AG09309 (cell line): ENCODE measurements around the gene RMI2.
A peak's percentile ranks its signal among the peaks of the same experiment; 100 is the strongest.

Experiments
- DNase-seq: peaks from one replicate; pipeline ENCODE4 v3.0.0-alpha.2; 2010; ENCODE audit warnings: low read depth
- H3K4me3 ChIP-seq: 2 replicates; pipeline ENCODE4 v1.5.1; 2011; ENCODE audit warnings: mild to moderate bottlenecking, low read depth, low read length, moderate library complexity; ENCODE audit not compliant: control insufficient read depth
- CTCF ChIP-seq: IDR thresholded peaks from 2 replicates; pipeline ENCODE4 v1.5.1; 2011; ENCODE audit warnings: mild to moderate bottlenecking, low read depth, low read length, inconsistent platforms; ENCODE audit not compliant: insufficient read depth, control insufficient read depth; ENCODE audit errors: missing control alignments

Gene RMI2

GRCh38 chr16:11353158-11353557 lies 7.9 kb downstream of the RMI2 start:
- TF ChIP-seq CTCF = no peak
- no peak overlapping the region for H3K4me3 ChIP-seq
- no peak for DNase-seq

GRCh38 chr16:11354407-11354732 lies 9.1 kb downstream of the RMI2 start:
- no peak overlapping the region for H3K4me3 ChIP-seq
- DNase-seq = no peak
- no peak for TF ChIP-seq CTCF

GRCh38 chr16:11354733-11355574 lies 9.7 kb downstream of the RMI2 start:
- no peak overlapping the region for H3K4me3 ChIP-seq
- no peak for DNase-seq
- no peak for TF ChIP-seq CTCF

- no peak for DNase-seq
- TF ChIP-seq CTCF = no peak
- no peak overlapping the region for H3K4me3 ChIP-seq
These were observed 10.6 kb downstream of the RMI2 start for GRCh38 chr16:11355862-11356261.

GRCh38 chr16:11356573-11357331 lies 11.5 kb downstream of the RMI2 start:
- H3K4me3 ChIP-seq = no peak overlapping the region
- DNase-seq = no peak
- TF ChIP-seq CTCF = peak; percentile 68

- no peak for TF ChIP-seq CTCF
- DNase-seq = no peak
- no peak overlapping the region for H3K4me3 ChIP-seq
These were observed 13.3 kb downstream of the RMI2 start for GRCh38 chr16:11358531-11358930.

- peak; percentile 61 for DNase-seq
- TF ChIP-seq CTCF = no peak
- no peak overlapping the region for H3K4me3 ChIP-seq
These were observed 14.1 kb downstream of the RMI2 start for GRCh38 chr16:11359370-11359769.
